ENCODE measurements around the gene MSI2.

DNA sequence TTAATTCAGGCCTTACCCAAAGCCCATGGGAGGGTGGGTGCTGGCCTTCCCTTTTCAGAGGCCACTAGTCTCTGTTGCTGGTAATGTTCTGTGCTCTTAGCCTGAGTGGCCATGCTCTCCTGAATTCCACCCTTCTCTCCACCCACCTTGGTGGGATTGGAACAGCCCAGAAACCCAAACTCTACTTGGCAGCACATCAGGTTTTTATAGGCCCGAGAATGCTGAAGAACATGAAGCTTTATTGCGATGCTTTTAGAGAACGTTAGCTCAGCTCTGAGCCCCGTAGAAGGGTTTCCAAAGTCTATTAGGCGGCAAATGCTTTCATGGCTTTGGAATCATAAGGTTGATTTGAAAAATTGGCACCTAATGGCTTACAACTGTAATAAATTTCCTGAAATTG is 209.3 kb downstream of the MSI2 start:
- TF ChIP-seq, protein P1, sequence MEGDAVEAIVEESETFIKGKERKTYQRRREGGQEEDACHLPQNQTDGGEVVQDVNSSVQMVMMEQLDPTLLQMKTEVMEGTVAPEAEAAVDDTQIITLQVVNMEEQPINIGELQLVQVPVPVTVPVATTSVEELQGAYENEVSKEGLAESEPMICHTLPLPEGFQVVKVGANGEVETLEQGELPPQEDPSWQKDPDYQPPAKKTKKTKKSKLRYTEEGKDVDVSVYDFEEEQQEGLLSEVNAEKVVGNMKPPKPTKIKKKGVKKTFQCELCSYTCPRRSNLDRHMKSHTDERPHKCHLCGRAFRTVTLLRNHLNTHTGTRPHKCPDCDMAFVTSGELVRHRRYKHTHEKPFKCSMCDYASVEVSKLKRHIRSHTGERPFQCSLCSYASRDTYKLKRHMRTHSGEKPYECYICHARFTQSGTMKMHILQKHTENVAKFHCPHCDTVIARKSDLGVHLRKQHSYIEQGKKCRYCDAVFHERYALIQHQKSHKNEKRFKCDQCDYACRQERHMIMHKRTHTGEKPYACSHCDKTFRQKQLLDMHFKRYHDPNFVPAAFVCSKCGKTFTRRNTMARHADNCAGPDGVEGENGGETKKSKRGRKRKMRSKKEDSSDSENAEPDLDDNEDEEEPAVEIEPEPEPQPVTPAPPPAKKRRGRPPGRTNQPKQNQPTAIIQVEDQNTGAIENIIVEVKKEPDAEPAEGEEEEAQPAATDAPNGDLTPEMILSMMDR (IDR thresholded peaks at IDR 0.05; ENCODE audit: insufficient read depth, low read length, poor library complexity, severe bottlenecking): no peak
- TF ChIP-seq EZH2phosphoT487 (conservative IDR thresholded peaks at IDR 0.05; ENCODE audit: low read length): no peak

Measured in SU-DHL-6 (cell line).